ENCODE data around the gene CERS1. TPM values are rescaled to one million over a fixed set of nuclear protein-coding genes. Genes with fewer than 3 reads are reported as not detected.

Gene CERS1
- total RNA-seq, 4 donors from 2014 or later: 0.42 to 3.2 (median 1.1) TPM

- Histone ChIP-seq H3K27me3 (peaks cover 0 to 48% (median 16%) of the 10 kb centered on the region in 4 donors), H3K4me1 (peaks cover 24 to 33% (median 27%) of the 10 kb centered on the region in 4 donors), H3K27ac (replicated peaks in 1 of 4) (no peak overlapping the region), H3K4me3 (no peak overlapping the region), H3K36me3 (peaks cover 16 to 42% (median 32%) of the 10 kb centered on the region in 4 donors), H3K9me3 (no peaks in the 10 kb centered on the region)
- 95% methylated on average over 23 of the region's 25 CpGs for WGBS
- TF ChIP-seq POLR2A (IDR thresholded peaks at IDR 0.05; ENCODE audit: low read depth) (no peak), POLR2AphosphoS5 (IDR thresholded peaks at IDR 0.05) (no peak), EP300 (IDR thresholded peaks at IDR 0.05) (no peak), CTCF (IDR thresholded peaks at IDR 0.05) (no peak)
- no peak for DNase-seq (ENCODE audit: extremely low spot score)
- intact Hi-C loops (cut with DNase I): no loop called here
These were observed 1.4 kb upstream of the CERS1 start for GRCh38 chr19:18897094-18898029.

GRCh38 chr19:18896421-18896841 lies 473 bp upstream of the CERS1 start:
- intact Hi-C loops (cut with DNase I): no loop called here
- no peak for TF ChIP-seq POLR2AphosphoS5 (IDR thresholded peaks at IDR 0.05)
- no peak for TF ChIP-seq POLR2A (IDR thresholded peaks at IDR 0.05; ENCODE audit: low read depth)
- no peak for TF ChIP-seq CTCF (IDR thresholded peaks at IDR 0.05)
- TF ChIP-seq EP300 (IDR thresholded peaks at IDR 0.05): no peak
- peaks cover 16 to 34% (median 30%) of the 10 kb centered on the region in 4 donors for H3K36me3 ChIP-seq
- no peak overlapping the region for H3K27ac ChIP-seq (replicated peaks in 1 of 4)
- H3K4me3 ChIP-seq: peak overlapping the region in 3 of 4 donors; percentile 35 to 57 (median 36)
- H3K4me1 ChIP-seq: peaks cover 24 to 33% (median 27%) of the 10 kb centered on the region in 4 donors
- DNase-seq (ENCODE audit: extremely low spot score): no peak
- H3K9me3 ChIP-seq: no peaks in the 10 kb centered on the region
- peaks cover 0 to 48% (median 16%) of the 10 kb centered on the region in 4 donors for H3K27me3 ChIP-seq
- 10% methylated on average over 8 of the region's 33 CpGs for WGBS

- intact Hi-C loops (cut with DNase I): no loop called here
- Histone ChIP-seq H3K36me3 (peaks cover 13 to 22% (median 18%) of the 10 kb centered on the region in 4 donors), H3K9me3 (no peaks in the 10 kb centered on the region), H3K4me3 (peak overlapping the region; percentile 46 to 57 (median 52)), H3K27ac (replicated peaks in 1 of 4) (peak overlapping the region in 1 of 4 donors; percentile 69), H3K4me1 (peaks cover 24 to 33% (median 27%) of the 10 kb centered on the region in 4 donors), H3K27me3 (peaks cover 0 to 48% (median 16%) of the 10 kb centered on the region in 4 donors)
- no peak for TF ChIP-seq POLR2A (IDR thresholded peaks at IDR 0.05; ENCODE audit: low read depth)
- TF ChIP-seq EP300 (IDR thresholded peaks at IDR 0.05): no peak
- TF ChIP-seq CTCF (IDR thresholded peaks at IDR 0.05): peak in 1 of 3 experiments; percentile 27
- no peak for TF ChIP-seq POLR2AphosphoS5 (IDR thresholded peaks at IDR 0.05)
- 6% methylated on average over 6 of the region's 72 CpGs for WGBS
- DNase-seq (ENCODE audit: extremely low spot score): no peak
These were observed 727 bp downstream of the CERS1 start for GRCh38 chr19:18895038-18895823.

- Histone ChIP-seq H3K36me3 (peaks cover 6 to 14% (median 10%) of the 10 kb centered on the region in 4 donors), H3K9me3 (no peaks in the 10 kb centered on the region), H3K27me3 (peaks cover 0 to 48% (median 16%) of the 10 kb centered on the region in 4 donors), H3K4me3 (peak overlapping the region; percentile 46 to 57 (median 52)), H3K4me1 (peaks cover 24 to 33% (median 27%) of the 10 kb centered on the region in 4 donors), H3K27ac (replicated peaks in 1 of 4) (peak overlapping the region in 3 of 4 donors; percentile 13 to 69 (median 43))
- intact Hi-C loops (cut with DNase I): no loop called here
- WGBS: 10% methylated on average over 24 of the region's 28 CpGs
- TF ChIP-seq POLR2A (IDR thresholded peaks at IDR 0.05; ENCODE audit: low read depth) (no peak), POLR2AphosphoS5 (IDR thresholded peaks at IDR 0.05) (no peak), EP300 (IDR thresholded peaks at IDR 0.05) (no peak), CTCF (IDR thresholded peaks at IDR 0.05) (no peak)
- DNase-seq (ENCODE audit: extremely low spot score): no peak
These were observed 1.5 kb downstream of the CERS1 start for GRCh38 chr19:18894254-18895037.

Measured in esophagus muscularis mucosa (tissue), 4 donors.